ENCODE data around the gene CEP162. TPM values are rescaled to one million over a fixed set of nuclear protein-coding genes. Genes with fewer than 3 reads are reported as not detected.

Gene CEP162
- total and polyA plus RNA-seq, 10 of the 15 experiments (the other 5 are each of a cell fraction or from before 2014, with no cell fraction given) = 2.7 to 7.9 (median 4.5) TPM

DNA sequence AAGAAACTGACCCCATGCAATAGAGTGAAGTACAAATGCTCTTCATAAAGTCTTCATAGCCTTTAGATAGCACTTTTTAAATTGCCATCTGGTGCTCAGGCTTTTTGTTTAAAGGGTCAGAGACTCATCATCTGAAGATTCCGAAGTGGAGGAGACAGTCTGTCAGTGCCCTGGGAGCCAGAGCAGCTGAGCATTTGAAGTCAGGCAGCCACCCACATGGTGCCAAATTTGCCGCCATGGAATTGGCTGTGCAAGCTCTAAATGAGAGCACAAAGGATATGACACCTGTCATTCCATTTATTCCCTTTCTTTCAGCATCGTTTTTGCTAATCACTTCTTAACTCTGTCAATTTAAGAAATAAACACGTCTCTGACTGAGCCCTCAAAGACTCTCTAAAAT, 32.8 kb upstream of the CEP162 start:
- H3K9me3 ChIP-seq (replicated peaks; ENCODE audit: control insufficient read depth, insufficient read depth, low read length) = no peaks in the 10 kb centered on the region
- H2AFZ ChIP-seq (ENCODE audit: control insufficient read depth, low read depth, low read length) = no peak overlapping the region
- no TSS peak for BruUV-seq (replicated peaks)
- no peaks in the 10 kb centered on the region for H3K36me3 ChIP-seq (ENCODE audit: control insufficient read depth in 2 of 2, insufficient read depth in 2 of 2, low read length in 1 of 2)
- no peak for FAIRE-seq
- H3K27me3 ChIP-seq (replicated peaks in 1 of 2; ENCODE audit: control insufficient read depth in 2 of 2, insufficient read depth in 2 of 2, low read length in 1 of 2) = peaks cover 0 to 3% of the 10 kb centered on the region in 2 experiments; a peak in 2 of 4 replicates
- ChIA-PET RAD21 (ENCODE audit: unreplicated experiment) (no interaction called here), CTCF (interaction anchor here (0.6 kb wide), 1 partner anchor 346 kb away, joined by 3 read pairs; no protein-coding TSS in a partner anchor), POLR2A (no interaction called here), SMC1A (ENCODE audit: uncharacterized antibody, unreplicated experiment) (interaction anchor here (1.2 to 1.8 kb wide), 2 partner anchors 24 to 235 kb away, joined by 3 to 5 read pairs; no protein-coding TSS in a partner anchor)
- 13% methylated on average over 4 of the region's 4 CpGs for WGBS (ENCODE audit: insufficient coverage, insufficient replicate concordance, low lambda C conversion rate, missing lambda C conversion rate)
- intact Hi-C loops (cut with micrococcal nuclease; ENCODE audit: unreplicated experiment) = no loop called here
- H3K4me2 ChIP-seq (ENCODE audit: control insufficient read depth, insufficient read depth) = no peak overlapping the region
- H3K9ac ChIP-seq (ENCODE audit: control insufficient read depth, insufficient read depth, low read length) = no peak overlapping the region
- no peak overlapping the region for H3K4me3 ChIP-seq
- TF ChIP-seq, protein P1, sequence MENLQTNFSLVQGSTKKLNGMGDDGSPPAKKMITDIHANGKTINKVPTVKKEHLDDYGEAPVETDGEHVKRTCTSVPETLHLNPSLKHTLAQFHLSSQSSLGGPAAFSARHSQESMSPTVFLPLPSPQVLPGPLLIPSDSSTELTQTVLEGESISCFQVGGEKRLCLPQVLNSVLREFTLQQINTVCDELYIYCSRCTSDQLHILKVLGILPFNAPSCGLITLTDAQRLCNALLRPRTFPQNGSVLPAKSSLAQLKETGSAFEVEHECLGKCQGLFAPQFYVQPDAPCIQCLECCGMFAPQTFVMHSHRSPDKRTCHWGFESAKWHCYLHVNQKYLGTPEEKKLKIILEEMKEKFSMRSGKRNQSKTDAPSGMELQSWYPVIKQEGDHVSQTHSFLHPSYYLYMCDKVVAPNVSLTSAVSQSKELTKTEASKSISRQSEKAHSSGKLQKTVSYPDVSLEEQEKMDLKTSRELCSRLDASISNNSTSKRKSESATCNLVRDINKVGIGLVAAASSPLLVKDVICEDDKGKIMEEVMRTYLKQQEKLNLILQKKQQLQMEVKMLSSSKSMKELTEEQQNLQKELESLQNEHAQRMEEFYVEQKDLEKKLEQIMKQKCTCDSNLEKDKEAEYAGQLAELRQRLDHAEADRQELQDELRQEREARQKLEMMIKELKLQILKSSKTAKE (IDR thresholded peaks at IDR 0.05; ENCODE audit: low read depth, poor library complexity, severe bottlenecking) = no peak
- no peaks in the 10 kb centered on the region for H3K79me2 ChIP-seq (ENCODE audit: control insufficient read depth, insufficient read depth, low read length)
- in situ Hi-C loops (cut with MboI) = no loop called here
- no peak overlapping the region for H3K27ac ChIP-seq (ENCODE audit: control insufficient read depth, insufficient read depth)
- ATAC-seq = no peak
- no peaks in the 10 kb centered on the region for H4K20me1 ChIP-seq (ENCODE audit: control insufficient read depth, insufficient read depth)
- no peak for DNase-seq (ENCODE audit: low read depth, low spot score)
- no peaks in the 10 kb centered on the region for H3K4me1 ChIP-seq (ENCODE audit: control insufficient read depth, insufficient read depth, low read length)

DNA sequence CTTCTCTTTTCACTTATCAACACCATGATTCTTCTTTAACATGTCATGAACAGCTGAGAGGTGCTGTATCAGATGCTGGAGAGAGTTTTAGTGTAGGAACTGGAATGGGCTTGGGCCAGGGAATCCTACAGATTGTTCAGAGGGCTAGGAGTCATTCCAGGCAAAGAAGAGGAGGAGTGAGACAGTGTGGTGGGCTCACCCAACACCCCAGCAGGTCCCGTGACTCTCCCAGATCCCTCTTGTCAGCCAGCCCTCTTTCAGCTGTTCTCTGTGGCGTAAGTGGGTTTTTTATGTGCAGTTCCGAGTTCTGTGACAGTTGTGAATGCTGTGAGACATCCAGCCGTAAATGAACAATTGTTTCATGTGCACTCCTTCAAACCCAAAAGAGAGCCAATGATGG, 31.4 kb upstream of the CEP162 start:
- CTCF ChIA-PET = interaction anchor here (2.1 kb wide), 1 partner anchor 17 kb away, joined by 8 read pairs; no protein-coding TSS in a partner anchor
- intact Hi-C loops (cut with micrococcal nuclease; ENCODE audit: unreplicated experiment) = no loop called here
- no peak overlapping the region for H2AFZ ChIP-seq (ENCODE audit: control insufficient read depth, low read depth, low read length)
- H4K20me1 ChIP-seq (ENCODE audit: control insufficient read depth, insufficient read depth) = no peaks in the 10 kb centered on the region
- in situ Hi-C loops (cut with MboI) = no loop called here
- H3K4me1 ChIP-seq (ENCODE audit: control insufficient read depth, insufficient read depth, low read length) = no peaks in the 10 kb centered on the region
- peaks cover 0 to 3% of the 10 kb centered on the region in 2 experiments; a peak in 2 of 4 replicates for H3K27me3 ChIP-seq (replicated peaks in 1 of 2; ENCODE audit: control insufficient read depth in 2 of 2, insufficient read depth in 2 of 2, low read length in 1 of 2)
- DNase-seq (ENCODE audit: low read depth, low spot score) (no peak), FAIRE-seq (no peak), ATAC-seq (no peak; the same call in 2 of the 3 replicates)
- H3K9ac ChIP-seq (ENCODE audit: control insufficient read depth, insufficient read depth, low read length) = no peak overlapping the region
- no peaks in the 10 kb centered on the region for H3K79me2 ChIP-seq (ENCODE audit: control insufficient read depth, insufficient read depth, low read length)
- 13% methylated on average over 4 of the region's 4 CpGs for WGBS (ENCODE audit: insufficient coverage, insufficient replicate concordance, low lambda C conversion rate, missing lambda C conversion rate)
- H3K36me3 ChIP-seq (ENCODE audit: control insufficient read depth in 2 of 2, insufficient read depth in 2 of 2, low read length in 1 of 2) = no peaks in the 10 kb centered on the region
- H3K4me3 ChIP-seq = no peak overlapping the region
- POLR2A ChIA-PET = no interaction called here
- H3K4me2 ChIP-seq (ENCODE audit: control insufficient read depth, insufficient read depth) = no peak overlapping the region
- SMC1A ChIA-PET (ENCODE audit: uncharacterized antibody, unreplicated experiment) = interaction anchor here (1.0 kb wide), 1 partner anchor 12 kb away, joined by 3 read pairs; no protein-coding TSS in a partner anchor
- no peak overlapping the region for H3K27ac ChIP-seq (ENCODE audit: control insufficient read depth, insufficient read depth)
- no peaks in the 10 kb centered on the region for H3K9me3 ChIP-seq (replicated peaks; ENCODE audit: control insufficient read depth, insufficient read depth, low read length)
- RAD21 ChIA-PET (ENCODE audit: unreplicated experiment) = no interaction called here
- no TSS peak for BruUV-seq (replicated peaks)
- TF ChIP-seq BCLAF1 (IDR thresholded peaks at IDR 0.05) (no peak), HCFC1 (IDR thresholded peaks at IDR 0.05; ENCODE audit: low read length) (no peak), STAT3 (IDR thresholded peaks at IDR 0.05; ENCODE audit: low read depth, low read length) (no peak), CREM (IDR thresholded peaks at IDR 0.05; ENCODE audit: low read depth) (no peak), ATF7 (IDR thresholded peaks at IDR 0.05; ENCODE audit: low read depth) (no peak), REST (IDR thresholded peaks at IDR 0.05; ENCODE audit: low read depth, low read length) (no peak)
